C1 segment of cervical spinal cord (tissue), 14 donors: Measurements from ENCODE around the gene WNT3.
"Not testable (repeated sequence)": the region's sequence is repeated elsewhere in the genome, so short reads cannot be mapped to it uniquely, and the experiment has no call there.

Experiments used
- DNase-seq, 14 donors: peaks; one replicate each; lab custom pipeline; 2025; lab: John Stamatoyannopoulos, UW

Gene WNT3

GRCh38 chr17:46766493-46767491 is 51.7 kb downstream of the WNT3 start:
- DNase-seq: no peak

- no peak for DNase-seq
Measured at GRCh38 chr17:46765453-46765852, 53.0 kb downstream of the WNT3 start.

- DNase-seq: peak in 5 of 14 donors; percentile 16 to 53 (median 24)
Measured at GRCh38 chr17:46764709-46765401, 53.6 kb downstream of the WNT3 start.

- DNase-seq: no peak
Measured at GRCh38 chr17:46764000-46764708, 54.3 kb downstream of the WNT3 start.

GRCh38 chr17:46763416-46763815 is 55.1 kb downstream of the WNT3 start:
- DNase-seq: no peak

- DNase-seq: no peak
Measured at GRCh38 chr17:46759141-46759540, 59.4 kb downstream of the WNT3 start.

- no peak for DNase-seq
Measured at GRCh38 chr17:46758614-46759013, 59.9 kb downstream of the WNT3 start.

- DNase-seq: not testable (repeated sequence)
Measured at GRCh38 chr17:46757588-46757987, 60.9 kb downstream of the WNT3 start.

- no peak for DNase-seq
Measured at GRCh38 chr17:46756861-46757260, 61.6 kb downstream of the WNT3 start.

- no peak for DNase-seq
Measured at GRCh38 chr17:46756081-46756735, 62.3 kb downstream of the WNT3 start.

GRCh38 chr17:46753776-46754175 is 64.7 kb downstream of the WNT3 start:
- DNase-seq: no peak

GRCh38 chr17:46751425-46751824 is 67.1 kb downstream of the WNT3 start:
- no peak for DNase-seq

- DNase-seq: no peak
Measured at GRCh38 chr17:46745376-46745775, 73.1 kb downstream of the WNT3 start.

GRCh38 chr17:46744441-46744840 is 74.1 kb downstream of the WNT3 start:
- DNase-seq: no peak

GRCh38 chr17:46742565-46743270 is 75.8 kb downstream of the WNT3 start:
- peak in 1 of 14 donors; percentile 70 for DNase-seq

- no peak for DNase-seq
Measured at GRCh38 chr17:46741122-46741730, 77.3 kb downstream of the WNT3 start.

GRCh38 chr17:46739982-46740381 is 78.5 kb downstream of the WNT3 start:
- no peak for DNase-seq

GRCh38 chr17:46738544-46738943 is 79.9 kb downstream of the WNT3 start:
- no peak for DNase-seq

- no peak for DNase-seq
Measured at GRCh38 chr17:46737326-46737725, 81.2 kb downstream of the WNT3 start.

- DNase-seq: no peak
Measured at GRCh38 chr17:46736100-46736499, 82.4 kb downstream of the WNT3 start.
